Measurements from ENCODE around the gene SH3D21.

GRCh38 chr1:36321119-36321951 is 15.2 kb downstream of the SH3D21 start:
- TF ChIP-seq CTCF (IDR thresholded peaks at IDR 0.05; ENCODE audit: insufficient read depth, low read length): no peak
- no peak for TF ChIP-seq POLR2AphosphoS5 (IDR thresholded peaks at IDR 0.05; ENCODE audit: low read depth)

All from HL-60 (cell line).